Activated CD8-positive, alpha-beta memory T cell treated with anti-CD3 and anti-CD28 coated beads, Interleukin-2, amount 50 U/mL, for 48 hours (primary cell): ENCODE results near the gene PDGFB.

Source experiments
- DNase-seq: peaks from one replicate; pipeline ENCODE4 v3.0.0-alpha.2; 2020

PDGFB gene

DNA sequence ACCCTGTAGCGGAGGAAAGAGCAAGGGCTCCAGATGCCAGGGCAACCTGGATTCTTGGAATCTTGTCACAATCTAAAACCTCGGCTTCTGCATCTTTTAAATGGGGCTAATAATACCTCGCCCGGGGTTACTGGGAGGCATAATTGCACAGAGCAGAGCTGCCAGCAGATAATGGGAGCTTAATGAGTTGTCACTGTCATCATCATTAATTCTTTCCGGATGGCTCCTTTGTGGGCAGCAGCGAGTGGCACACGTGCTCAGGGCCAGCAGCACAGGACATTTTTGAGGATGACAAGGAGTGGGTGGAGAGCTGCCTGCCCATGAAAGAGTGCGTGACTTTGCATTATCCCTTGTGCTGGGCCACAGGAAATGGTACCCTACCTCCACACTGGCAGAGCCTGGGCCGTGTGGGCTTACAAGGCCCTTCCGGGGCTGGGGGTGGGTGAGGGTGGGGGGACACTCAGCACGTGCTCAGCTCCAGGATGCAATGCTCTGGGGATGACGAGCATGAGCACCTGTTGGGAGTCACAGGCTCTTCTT, 5.7 kb downstream of the PDGFB start:
- no peak for DNase-seq

DNA sequence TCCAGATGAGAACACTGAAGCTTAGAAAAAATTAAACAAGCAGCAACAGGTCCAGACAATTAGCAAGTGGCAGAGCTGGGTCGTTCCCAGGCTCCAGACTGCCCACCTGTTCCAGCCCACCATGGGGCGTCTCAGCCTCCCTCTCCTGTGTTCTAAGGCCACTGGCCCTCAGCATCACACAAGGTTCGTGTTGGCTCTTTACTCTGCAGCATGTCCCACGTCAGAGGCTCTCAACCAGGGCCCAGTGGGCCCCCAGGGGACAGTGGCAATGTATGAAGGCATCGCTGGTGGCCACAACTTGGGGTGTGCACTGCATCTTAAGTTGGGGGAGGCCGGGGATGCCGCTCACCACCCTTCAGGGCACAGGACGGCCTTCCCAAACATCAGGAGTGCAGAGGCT, 6.2 kb downstream of the PDGFB start:
- no peak for DNase-seq

GRCh38 chr22:39238101-39238466, 6.7 kb downstream of the PDGFB start:
- DNase-seq, result no peak

DNA sequence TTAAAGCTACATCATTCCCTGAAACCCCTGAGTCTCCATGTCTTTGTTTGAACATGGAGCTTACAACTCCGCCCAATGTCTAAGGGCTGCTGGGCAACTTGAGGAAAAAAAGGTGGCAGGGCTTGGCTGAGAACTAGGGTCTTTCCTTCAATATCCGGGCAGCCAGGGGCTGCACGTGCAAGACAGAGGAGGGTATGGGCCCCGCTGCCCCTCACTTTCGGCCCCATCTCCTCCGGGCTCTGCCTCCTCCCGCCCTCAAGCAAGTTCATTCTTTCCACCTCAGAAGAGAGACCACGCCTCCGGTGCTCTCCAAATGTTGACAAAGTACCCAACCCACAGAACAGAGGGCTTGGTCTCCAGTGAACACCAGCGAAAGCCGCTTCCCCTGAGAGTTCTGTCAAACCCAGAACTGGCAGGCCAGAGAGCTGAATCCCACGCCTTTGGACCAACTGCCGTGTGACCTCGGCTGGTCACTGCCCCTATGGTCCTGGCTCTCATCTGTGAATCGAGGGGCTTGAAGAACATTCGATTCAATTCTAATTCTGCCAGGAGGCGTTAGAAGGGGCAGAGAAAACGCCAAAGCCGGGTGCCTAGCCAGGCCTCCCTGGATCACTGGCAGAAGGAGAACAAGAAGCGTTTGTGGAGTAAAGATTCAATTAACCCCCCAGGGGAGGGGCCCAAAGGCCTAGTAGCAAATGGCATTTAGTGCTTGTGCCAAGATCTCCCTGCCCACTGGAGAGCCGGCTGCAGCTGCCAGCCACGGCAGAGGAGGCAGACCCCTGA, 7.3 kb downstream of the PDGFB start:
- DNase-seq, result no peak

DNA sequence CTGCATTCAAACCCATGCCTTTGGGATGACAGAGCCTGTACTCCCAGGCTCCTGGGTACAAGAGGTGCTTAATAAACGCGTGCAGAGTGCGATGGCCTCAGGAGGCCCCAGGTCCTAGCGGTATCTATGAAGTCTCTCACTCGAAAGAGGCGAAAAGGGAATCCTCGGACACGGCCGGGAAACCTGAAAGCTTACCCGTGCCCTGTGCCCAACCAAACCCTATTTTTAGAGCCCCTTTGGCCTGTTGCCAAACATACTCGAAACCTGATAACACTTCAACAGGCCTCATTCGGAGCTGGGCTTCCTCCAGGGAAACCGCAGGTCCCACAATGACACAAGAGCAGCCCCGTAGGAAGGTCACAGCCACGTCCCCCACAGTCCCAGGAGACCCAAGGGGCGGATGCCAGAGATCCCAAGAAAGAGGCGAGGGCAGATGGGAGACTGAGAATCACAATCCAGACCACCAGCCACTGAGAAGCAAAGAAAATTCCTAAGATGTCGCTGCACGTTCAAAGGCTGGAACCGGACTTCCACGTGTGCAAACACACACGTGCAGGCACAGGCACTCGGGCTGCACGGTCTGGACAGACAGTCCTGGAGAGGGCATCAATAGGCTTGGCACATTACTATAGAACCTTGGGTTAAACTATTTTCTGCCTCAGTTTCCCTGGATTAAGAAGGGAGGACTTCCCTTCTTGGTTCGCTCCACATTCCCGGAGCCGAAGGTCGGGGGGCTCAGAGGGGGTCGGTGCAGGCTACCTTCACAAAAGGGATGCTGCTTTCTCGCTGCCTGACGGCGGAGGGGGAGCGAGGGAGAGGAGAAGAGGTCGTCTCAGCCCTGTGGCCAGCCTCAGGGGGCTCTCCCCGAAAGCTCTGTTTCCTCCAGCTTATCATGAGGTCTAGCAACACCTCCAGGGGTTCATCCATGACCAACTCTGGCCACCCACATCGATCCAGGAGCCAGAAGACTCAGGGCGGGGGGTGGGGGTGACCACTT, 8.2 kb downstream of the PDGFB start:
- peak; percentile 70 for DNase-seq

GRCh38 chr22:39234867-39235687, 9.7 kb downstream of the PDGFB start:
- no peak for DNase-seq

DNA sequence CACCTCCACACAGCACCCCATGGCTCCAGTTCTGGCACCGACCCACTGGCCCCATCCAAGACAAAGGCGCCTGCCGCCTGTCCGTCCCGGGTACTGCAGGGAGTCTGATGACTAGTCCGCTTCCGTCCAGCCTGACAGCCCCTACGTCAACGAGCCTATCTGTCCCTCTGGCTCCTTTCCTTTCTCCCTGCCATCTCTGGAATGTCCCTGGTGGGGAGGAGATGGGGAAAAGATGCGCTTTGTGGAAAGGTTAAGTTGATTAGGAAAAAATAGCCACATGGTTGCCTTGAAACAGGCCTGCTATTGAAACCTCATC, 10.4 kb downstream of the PDGFB start:
- no peak for DNase-seq

- no peak for DNase-seq
Measured at GRCh38 chr22:39233710-39234471, 10.9 kb downstream of the PDGFB start.

DNA sequence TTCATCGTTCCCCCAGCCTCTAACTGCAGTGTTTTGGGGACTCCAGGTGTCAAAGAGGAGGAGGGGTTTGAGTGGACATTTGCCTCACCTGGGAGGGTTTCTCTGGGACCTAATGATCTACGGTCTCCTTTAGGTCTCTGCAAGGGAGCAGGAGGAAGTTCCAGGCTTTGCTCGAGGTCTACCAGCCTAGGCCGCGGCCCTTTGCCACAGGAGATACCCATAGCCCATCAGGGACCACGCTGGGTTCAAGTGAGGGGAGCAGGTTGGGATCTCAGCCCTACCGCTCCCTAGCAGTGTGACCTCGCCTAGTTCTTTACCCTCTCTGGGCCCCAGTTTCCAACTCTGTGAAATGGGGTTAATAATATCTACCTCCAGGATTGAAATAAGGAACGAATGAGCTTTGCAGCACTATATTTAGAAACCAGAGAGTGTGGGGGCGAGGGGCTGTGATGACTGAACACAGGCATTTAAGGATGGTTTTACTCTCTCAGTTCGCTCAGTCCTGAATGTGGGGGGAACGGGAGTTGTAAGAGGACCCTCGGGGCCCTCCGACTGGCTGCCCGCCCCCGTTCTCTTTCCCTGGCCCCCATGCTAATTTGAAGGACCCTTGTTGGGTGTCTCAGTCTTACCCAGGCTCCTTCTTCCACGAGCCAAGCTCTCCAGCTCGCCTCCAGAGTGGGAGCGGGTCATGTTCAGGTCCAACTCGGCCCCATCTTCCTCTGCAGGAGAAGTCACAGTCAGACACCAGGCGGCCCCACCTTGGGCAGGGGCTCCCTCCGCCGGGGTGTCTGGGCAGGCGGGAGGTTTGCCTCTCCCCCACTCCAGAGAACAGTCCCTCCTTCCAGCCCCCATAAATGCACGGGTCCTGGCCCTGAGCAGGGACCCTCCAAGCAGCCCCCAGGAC, 11.7 kb downstream of the PDGFB start:
- no peak for DNase-seq

GRCh38 chr22:39232246-39232645, 12.5 kb downstream of the PDGFB start:
- no peak for DNase-seq

GRCh38 chr22:39231197-39231950, 13.4 kb downstream of the PDGFB start:
- DNase-seq, result no peak

- no peak for DNase-seq
Measured at GRCh38 chr22:39230261-39231196, 14.3 kb downstream of the PDGFB start.

GRCh38 chr22:39229688-39230260, 15.0 kb downstream of the PDGFB start:
- no peak for DNase-seq

DNA sequence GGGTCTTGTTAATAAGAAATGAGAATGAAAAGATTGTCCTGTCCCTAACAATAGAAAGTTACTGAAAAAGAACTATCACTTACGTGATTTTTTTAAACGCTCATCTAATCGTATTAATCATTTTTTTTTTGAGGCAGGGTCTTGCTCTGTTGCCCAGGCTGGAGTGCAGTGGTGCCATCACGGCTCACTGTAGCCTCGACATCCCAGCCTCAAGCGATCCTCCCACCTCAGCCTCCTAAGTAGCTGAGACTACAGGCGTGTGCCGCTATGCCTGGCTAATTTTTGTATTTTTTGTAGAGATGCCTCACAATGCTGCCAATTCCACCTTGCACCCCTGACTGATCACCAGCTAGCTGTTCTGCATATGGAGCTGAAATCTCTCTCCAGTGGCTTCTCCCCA, 15.7 kb downstream of the PDGFB start:
- no peak for DNase-seq

DNA sequence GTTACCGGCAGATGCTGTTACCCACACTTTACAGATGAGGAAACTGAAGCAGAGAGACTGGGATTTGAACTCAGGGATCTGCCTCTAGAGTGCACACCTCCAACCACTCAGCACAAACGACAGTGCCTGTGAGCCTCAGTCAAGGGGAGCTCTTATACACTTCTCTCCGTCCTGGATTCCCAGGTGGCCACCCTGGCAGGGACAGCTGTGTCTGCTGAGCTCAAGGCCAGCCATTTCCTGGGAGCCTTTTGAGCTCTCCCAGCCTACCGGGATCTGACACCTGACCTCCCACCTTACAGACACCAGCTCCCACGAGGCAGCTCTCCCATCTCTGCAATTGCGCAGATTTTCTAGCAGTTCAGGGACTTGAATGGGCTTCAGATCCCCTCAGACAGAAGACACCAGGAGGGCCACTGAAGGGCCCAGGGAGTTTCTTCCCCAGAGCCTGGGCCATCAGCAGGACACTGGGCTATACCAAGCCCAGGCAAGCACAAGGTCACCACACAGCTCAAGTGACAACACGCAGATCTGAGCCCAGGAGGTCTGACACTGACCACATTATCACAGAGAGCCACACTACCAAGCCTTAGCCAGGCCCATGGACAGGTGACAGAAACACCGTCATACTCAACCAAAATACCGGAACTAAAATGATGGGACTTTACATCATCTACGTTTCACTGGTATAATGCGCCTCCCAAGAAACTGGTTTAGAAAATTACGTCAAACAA, 17.1 kb downstream of the PDGFB start:
- DNase-seq, result no peak

DNA sequence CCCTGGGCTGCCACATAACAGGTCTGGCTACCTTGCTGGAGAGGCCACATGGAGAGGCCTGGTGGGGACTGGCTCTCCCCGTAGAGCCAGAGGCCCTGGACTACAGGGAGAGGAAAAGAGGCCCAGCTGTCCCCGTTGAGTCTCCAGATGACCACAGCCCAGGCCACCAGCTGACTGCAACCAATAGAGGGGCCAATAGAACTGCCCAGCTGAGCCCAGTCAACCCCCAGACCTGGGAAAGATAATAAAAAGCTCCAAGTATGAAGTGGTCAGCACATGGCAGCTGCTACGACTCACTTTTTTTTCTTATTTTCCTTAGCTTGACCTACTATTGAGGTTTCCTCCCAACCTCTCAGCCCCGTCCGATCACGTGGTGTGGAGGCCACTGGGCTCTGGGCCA, 18.4 kb downstream of the PDGFB start:
- DNase-seq, result no peak

GRCh38 chr22:39225591-39225990, 19.2 kb downstream of the PDGFB start:
- no peak for DNase-seq

DNA sequence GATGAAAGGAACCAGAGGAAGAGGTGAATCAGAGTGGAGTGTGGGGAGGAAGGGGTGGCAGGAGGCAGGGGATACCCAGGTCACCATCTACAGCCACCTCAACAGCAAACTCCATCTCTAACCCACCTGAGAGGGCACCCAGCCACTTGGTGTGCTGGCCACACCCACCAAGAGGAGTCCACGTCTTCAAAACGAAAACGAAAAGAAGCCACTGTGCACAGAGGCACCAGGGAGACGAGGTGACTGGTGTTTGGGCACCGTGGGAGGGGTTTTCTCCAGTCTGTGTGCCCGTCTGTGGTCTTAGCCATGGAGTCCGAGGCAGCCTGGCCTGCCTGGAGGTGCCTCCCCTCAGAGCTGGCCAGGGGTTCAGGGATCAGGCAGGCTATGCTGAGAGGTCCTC, 20.2 kb downstream of the PDGFB start:
- no peak for DNase-seq
